CD8-positive, alpha-beta memory T cell (primary cell): Measurements from ENCODE around the gene TIE1. TPM values are rescaled to one million over a fixed set of nuclear protein-coding genes. Genes with fewer than 3 reads are reported as not detected.

Source experiments
- CTCF ChIA-PET: fragments of 350-600 bp; sonication (Branson Sonifier 250); formaldehyde crosslinking; loops from one replicate; lab custom pipeline; 2021; ENCODE audit warnings: antibody characterized with exemption; lab: Charles Lee
- POLR2A ChIA-PET: fragments of 350-600 bp; sonication (Branson Sonifier 250); formaldehyde crosslinking; loops from one replicate; lab custom pipeline; 2021; ENCODE audit warnings: antibody characterized with exemption; lab: Charles Lee
- DNase-seq, 5 donors: peaks; one replicate each; pipeline versions ENCODE4 v3.0.0 to v3.0.0-alpha.2; 2020 to 2022; ENCODE audit warnings: mixed read lengths in 1 of 5
- H3K27ac ChIP-seq: one replicate; pipeline ENCODE4 v1.7.0; 2013; ENCODE audit warnings: low read depth, mild to moderate bottlenecking, low read length, moderate library complexity
- H3K27me3 ChIP-seq: 2 replicates; pipeline ENCODE4 v1.7.0; 2013; ENCODE audit warnings: low read length, mild to moderate bottlenecking; ENCODE audit not compliant: insufficient read depth, poor library complexity, severe bottlenecking
- H3K36me3 ChIP-seq: 2 replicates; pipeline ENCODE4 v1.7.0; 2013; ENCODE audit warnings: mild to moderate bottlenecking, low read length, moderate library complexity; ENCODE audit not compliant: insufficient read depth
- H3K4me1 ChIP-seq: 2 replicates; pipeline ENCODE4 v1.7.0; 2013; ENCODE audit warnings: mild to moderate bottlenecking, low read length, moderate library complexity; ENCODE audit not compliant: insufficient read depth
- H3K4me3 ChIP-seq: 2 replicates; pipeline ENCODE4 v1.7.0; 2013; ENCODE audit warnings: mild to moderate bottlenecking, low read length
- H3K9me3 ChIP-seq: 2 replicates; pipeline ENCODE4 v1.7.0; 2013; ENCODE audit warnings: mild to moderate bottlenecking, low read length
- H3K27ac Mint-ChIP-seq, 8 donors: one replicate each; pipeline ENCODE4 v1.8.0; 2020 to 2021; ENCODE audit warnings: mixed read lengths in 8 of 8, mild to moderate bottlenecking in 6 of 8, inconsistent platforms in 3 of 8, moderate library complexity in 3 of 8
- H3K27me3 Mint-ChIP-seq, 2 donors: one replicate each; pipeline ENCODE4 v1.8.0; 2020 to 2021; ENCODE audit warnings: mixed read lengths in 2 of 2, mild to moderate bottlenecking in 1 of 2, moderate library complexity in 1 of 2
- H3K36me3 Mint-ChIP-seq, 3 donors: one replicate each; pipeline ENCODE4 v1.8.0; 2020 to 2021; ENCODE audit warnings: mixed read lengths in 3 of 3, inconsistent platforms in 1 of 3, mild to moderate bottlenecking in 1 of 3
- H3K4me1 Mint-ChIP-seq, 3 donors: one replicate each; pipeline ENCODE4 v1.8.0; 2020 to 2021; ENCODE audit warnings: mixed read lengths in 3 of 3, inconsistent platforms in 1 of 3, mild to moderate bottlenecking in 1 of 3
- H3K4me3 Mint-ChIP-seq, 7 donors: one replicate each; pipeline ENCODE4 v1.8.0; 2020 to 2021; ENCODE audit warnings: mixed read lengths in 7 of 7, mild to moderate bottlenecking in 6 of 7, moderate library complexity in 4 of 7, inconsistent platforms in 2 of 7
- H3K9me3 Mint-ChIP-seq, 5 donors: one replicate each; pipeline ENCODE4 v1.8.0; 2020 to 2022; ENCODE audit warnings: mixed read lengths in 5 of 5, mild to moderate bottlenecking in 3 of 5, moderate library complexity in 2 of 5, inconsistent platforms in 1 of 5
- polyA plus RNA-seq: library from polyadenylated mRNA; unstranded; fragments of 300-500 nt; fragmentation: Illumina TruSeq; gene quantifications from one replicate; pipeline ENCODE4 v1.2.3, GENCODE V29; 2021
- total RNA-seq, 2 experiments: library from RNA; stranded (reverse); gene quantifications; one replicate each; pipeline ENCODE4 v1.2.3, GENCODE V29; 2021

The TIE1 gene
- total and polyA plus RNA-seq, 3 experiments from 2014 or later: 0.31 to 0.33 TPM; not detected in 1

DNA sequence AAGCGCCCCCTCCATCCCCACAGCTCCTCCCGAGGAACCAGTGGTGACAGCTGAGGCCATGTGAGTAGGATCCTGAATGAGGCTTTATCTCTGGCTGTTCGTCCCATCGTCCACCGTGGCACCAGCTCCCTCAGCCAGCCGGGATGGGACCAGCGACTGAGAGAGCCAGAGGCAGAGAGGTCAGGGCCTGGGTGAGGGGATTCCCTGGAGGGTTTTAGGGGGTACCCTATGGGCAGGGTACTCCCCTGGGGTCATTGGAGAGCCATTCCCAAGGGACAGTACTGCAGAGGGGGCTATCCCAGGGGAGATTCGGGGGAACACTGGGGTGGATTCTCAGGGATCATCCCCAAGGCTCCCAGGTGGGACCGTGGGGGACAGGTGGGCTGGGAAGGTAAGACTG lies 28.6 kb upstream of the TIE1 start:
- Mint-ChIP-seq H3K4me3 (no peak overlapping the region), H3K9me3 (peaks cover 0 to 8% (median 0%) of the 10 kb centered on the region in 5 donors), H3K36me3 (no peaks in the 10 kb centered on the region), H3K27ac (no peak overlapping the region), H3K27me3 (peaks cover 11 to 39% of the 10 kb centered on the region in 2 donors), H3K4me1 (peaks cover 16 to 29% (median 25%) of the 10 kb centered on the region in 3 donors)
- H3K9me3 ChIP-seq: no peaks in the 10 kb centered on the region
- peaks cover 10% of the 10 kb centered on the region for H3K4me1 ChIP-seq
- POLR2A ChIA-PET: no interaction called here
- no peak for DNase-seq
- H3K27ac ChIP-seq: no peak overlapping the region
- H3K4me3 ChIP-seq: no peak overlapping the region
- no peaks in the 10 kb centered on the region for H3K27me3 ChIP-seq
- H3K36me3 ChIP-seq: no peaks in the 10 kb centered on the region
- CTCF ChIA-PET: no interaction called here

DNA sequence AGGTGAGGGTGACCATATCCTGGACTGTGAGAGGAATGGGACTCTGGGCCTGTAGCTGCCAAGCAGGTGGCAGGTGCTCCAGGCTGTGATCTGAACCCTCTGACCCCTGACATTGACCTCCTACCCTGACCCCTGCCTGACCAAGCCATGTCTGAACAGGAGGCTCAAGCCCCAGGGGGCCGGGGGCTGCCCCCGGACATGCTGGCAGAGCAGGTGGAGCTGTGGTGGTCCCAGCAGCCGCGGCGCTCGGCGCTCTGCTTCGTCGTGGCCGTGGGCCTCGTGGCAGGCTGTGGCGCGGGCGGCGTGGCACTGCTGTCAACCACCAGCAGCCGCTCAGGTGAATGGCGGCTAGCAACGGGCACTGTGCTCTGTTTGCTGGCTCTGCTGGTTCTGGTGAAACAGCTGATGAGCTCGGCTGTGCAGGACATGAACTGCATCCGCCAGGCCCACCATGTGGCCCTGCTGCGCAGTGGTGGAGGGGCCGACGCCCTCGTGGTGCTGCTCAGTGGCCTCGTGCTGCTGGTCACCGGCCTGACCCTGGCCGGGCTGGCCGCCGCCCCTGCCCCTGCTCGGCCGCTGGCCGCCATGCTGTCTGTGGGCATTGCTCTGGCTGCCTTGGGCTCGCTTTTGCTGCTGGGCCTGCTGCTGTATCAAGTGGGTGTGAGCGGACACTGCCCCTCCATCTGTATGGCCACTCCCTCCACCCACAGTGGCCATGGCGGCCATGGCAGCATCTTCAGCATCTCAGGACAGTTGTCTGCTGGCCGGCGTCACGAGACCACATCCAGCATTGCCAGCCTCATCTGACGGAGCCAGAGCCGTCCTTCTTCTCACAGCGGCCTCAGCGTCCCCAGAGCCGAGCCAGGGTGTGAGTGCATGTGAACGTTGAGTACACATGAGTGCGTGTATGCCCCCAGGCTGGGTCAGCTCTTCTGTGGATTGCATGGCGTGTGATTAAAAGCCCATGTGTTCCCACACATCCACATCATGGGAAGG lies 27.9 kb upstream of the TIE1 start:
- H3K36me3 Mint-ChIP-seq: no peaks in the 10 kb centered on the region
- CTCF ChIA-PET: no interaction called here
- no peak for DNase-seq
- Histone ChIP-seq H3K4me1 (peaks cover 10% of the 10 kb centered on the region), H3K9me3 (no peaks in the 10 kb centered on the region), H3K27me3 (no peaks in the 10 kb centered on the region), H3K27ac (no peak overlapping the region), H3K4me3 (no peak overlapping the region), H3K36me3 (no peaks in the 10 kb centered on the region)
- H3K4me3 Mint-ChIP-seq: no peak overlapping the region
- H3K9me3 Mint-ChIP-seq: peaks cover 0 to 8% (median 0%) of the 10 kb centered on the region in 5 donors
- peaks cover 13 to 34% of the 10 kb centered on the region in 2 donors for H3K27me3 Mint-ChIP-seq
- no peak overlapping the region for H3K27ac Mint-ChIP-seq
- H3K4me1 Mint-ChIP-seq: peaks cover 16 to 29% (median 25%) of the 10 kb centered on the region in 3 donors
- POLR2A ChIA-PET: interaction anchor here (0.5 kb wide), 1 partner anchor 722 kb away, joined by 3 read pairs; no protein-coding TSS in a partner anchor

DNA sequence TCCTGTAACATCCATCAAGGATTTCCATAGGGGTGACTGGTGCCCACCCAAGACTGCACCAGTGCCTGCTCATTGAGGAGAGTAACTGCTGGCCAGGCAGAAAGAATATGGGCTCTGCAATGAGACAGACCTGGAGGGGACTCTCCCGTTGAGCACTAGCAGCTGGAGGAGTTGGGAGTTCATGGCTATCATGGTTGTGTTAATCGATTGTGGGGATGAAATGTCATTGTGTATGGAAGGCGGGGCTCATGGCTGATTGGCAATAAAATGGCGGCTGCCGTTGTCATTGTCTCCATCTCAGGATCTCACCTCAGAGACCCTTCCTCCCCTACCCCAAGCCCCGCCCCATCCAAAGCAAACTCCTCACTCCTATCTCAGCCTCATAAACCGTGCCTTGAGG lies 27.1 kb upstream of the TIE1 start:
- Mint-ChIP-seq H3K27ac (peak overlapping the region in 1 of 8 donors; percentile 70), H3K9me3 (peaks cover 0 to 8% (median 0%) of the 10 kb centered on the region in 5 donors), H3K36me3 (no peaks in the 10 kb centered on the region), H3K4me1 (peaks cover 16 to 29% (median 25%) of the 10 kb centered on the region in 3 donors), H3K27me3 (peaks cover 13 to 38% of the 10 kb centered on the region in 2 donors), H3K4me3 (peak overlapping the region in 1 of 7 donors; percentile 8)
- no peak overlapping the region for H3K4me3 ChIP-seq
- no peaks in the 10 kb centered on the region for H3K36me3 ChIP-seq
- ChIA-PET CTCF (no interaction called here), POLR2A (interaction anchor here (0.5 kb wide), 1 partner anchor 721 kb away, joined by 3 read pairs; no protein-coding TSS in a partner anchor)
- H3K27ac ChIP-seq: no peak overlapping the region
- no peaks in the 10 kb centered on the region for H3K9me3 ChIP-seq
- no peaks in the 10 kb centered on the region for H3K27me3 ChIP-seq
- DNase-seq: no peak
- peaks cover 10% of the 10 kb centered on the region for H3K4me1 ChIP-seq

DNA sequence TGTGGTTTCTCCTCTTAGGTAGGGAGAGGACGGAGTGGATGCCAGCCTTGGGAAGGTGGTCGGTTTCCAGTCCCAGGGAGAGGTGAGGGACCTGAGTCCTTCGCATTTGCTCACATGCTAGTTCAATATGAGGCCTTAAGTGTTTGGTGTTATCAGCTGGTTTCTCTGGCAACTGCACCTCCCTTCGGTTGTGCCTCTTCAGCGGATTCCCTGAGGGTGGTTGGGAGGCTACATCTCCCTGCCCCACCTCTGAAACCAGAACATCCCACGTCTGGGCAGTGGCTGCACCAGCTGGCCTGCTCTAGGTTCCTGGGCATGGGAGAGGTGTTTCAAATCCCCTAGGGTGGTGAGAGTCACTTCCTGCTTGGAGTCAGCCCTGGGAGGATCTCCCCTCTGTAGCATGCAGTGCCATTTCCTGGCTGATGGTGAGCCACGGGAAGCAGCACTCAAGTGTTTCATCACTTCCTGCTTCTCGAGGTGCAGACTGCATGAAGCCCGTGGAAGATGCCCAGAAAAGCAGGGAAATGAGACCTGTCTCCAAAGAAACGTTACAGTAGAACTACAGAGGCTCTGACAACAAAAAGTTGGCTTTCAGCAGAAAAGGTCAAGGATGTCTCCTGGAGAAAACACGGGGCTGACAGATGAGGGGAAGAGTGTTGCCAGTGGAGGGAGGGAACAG lies 26.5 kb upstream of the TIE1 start:
- Histone ChIP-seq H3K9me3 (no peaks in the 10 kb centered on the region), H3K27me3 (no peaks in the 10 kb centered on the region), H3K27ac (no peak overlapping the region), H3K36me3 (no peaks in the 10 kb centered on the region), H3K4me3 (peak overlapping the region; percentile 10), H3K4me1 (peaks cover 10% of the 10 kb centered on the region)
- DNase-seq: peak in 1 of 5 donors; percentile 28
- peaks cover 16 to 29% (median 25%) of the 10 kb centered on the region in 3 donors for H3K4me1 Mint-ChIP-seq
- H3K27ac Mint-ChIP-seq: peak overlapping the region in 7 of 8 donors; percentile 24 to 88 (median 53)
- H3K4me3 Mint-ChIP-seq: peak overlapping the region in 4 of 7 donors; percentile 45 to 74 (median 60)
- peaks cover 13 to 35% of the 10 kb centered on the region in 2 donors for H3K27me3 Mint-ChIP-seq
- H3K9me3 Mint-ChIP-seq: peaks cover 0 to 8% (median 0%) of the 10 kb centered on the region in 5 donors
- no peaks in the 10 kb centered on the region for H3K36me3 Mint-ChIP-seq
- ChIA-PET POLR2A (no interaction called here), CTCF (no interaction called here)

DNA sequence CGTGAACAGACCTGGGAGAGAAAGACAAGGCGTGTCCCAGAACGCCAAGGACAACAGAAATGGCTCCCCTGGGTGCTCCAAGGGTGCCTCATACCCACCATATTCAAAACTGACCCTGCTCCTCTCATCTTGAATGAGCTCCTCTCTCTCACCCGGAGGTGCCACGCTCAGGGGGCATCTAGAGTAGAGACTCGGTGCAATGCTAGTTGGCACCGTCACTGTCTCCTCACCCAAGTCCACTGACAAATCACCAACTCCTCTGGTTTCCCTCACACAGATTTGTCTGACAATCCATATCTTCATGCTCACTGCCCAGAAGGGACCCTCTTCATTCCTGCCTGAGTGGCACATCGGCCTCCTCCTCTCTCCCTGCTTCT lies 26.0 kb upstream of the TIE1 start:
- H3K4me1 Mint-ChIP-seq: peaks cover 16 to 29% (median 25%) of the 10 kb centered on the region in 3 donors
- no peaks in the 10 kb centered on the region for H3K36me3 Mint-ChIP-seq
- Histone ChIP-seq H3K4me3 (peak overlapping the region; percentile 10), H3K36me3 (no peaks in the 10 kb centered on the region), H3K9me3 (no peaks in the 10 kb centered on the region), H3K27ac (no peak overlapping the region), H3K27me3 (no peaks in the 10 kb centered on the region), H3K4me1 (peaks cover 10% of the 10 kb centered on the region)
- H3K9me3 Mint-ChIP-seq: peaks cover 0 to 8% (median 0%) of the 10 kb centered on the region in 5 donors
- ChIA-PET POLR2A (no interaction called here), CTCF (no interaction called here)
- peaks cover 13 to 31% of the 10 kb centered on the region in 2 donors for H3K27me3 Mint-ChIP-seq
- no peak for DNase-seq
- H3K4me3 Mint-ChIP-seq: peak overlapping the region in 4 of 7 donors; percentile 45 to 74 (median 60)
- peak overlapping the region in 4 of 8 donors; percentile 38 to 88 (median 80) for H3K27ac Mint-ChIP-seq

DNA sequence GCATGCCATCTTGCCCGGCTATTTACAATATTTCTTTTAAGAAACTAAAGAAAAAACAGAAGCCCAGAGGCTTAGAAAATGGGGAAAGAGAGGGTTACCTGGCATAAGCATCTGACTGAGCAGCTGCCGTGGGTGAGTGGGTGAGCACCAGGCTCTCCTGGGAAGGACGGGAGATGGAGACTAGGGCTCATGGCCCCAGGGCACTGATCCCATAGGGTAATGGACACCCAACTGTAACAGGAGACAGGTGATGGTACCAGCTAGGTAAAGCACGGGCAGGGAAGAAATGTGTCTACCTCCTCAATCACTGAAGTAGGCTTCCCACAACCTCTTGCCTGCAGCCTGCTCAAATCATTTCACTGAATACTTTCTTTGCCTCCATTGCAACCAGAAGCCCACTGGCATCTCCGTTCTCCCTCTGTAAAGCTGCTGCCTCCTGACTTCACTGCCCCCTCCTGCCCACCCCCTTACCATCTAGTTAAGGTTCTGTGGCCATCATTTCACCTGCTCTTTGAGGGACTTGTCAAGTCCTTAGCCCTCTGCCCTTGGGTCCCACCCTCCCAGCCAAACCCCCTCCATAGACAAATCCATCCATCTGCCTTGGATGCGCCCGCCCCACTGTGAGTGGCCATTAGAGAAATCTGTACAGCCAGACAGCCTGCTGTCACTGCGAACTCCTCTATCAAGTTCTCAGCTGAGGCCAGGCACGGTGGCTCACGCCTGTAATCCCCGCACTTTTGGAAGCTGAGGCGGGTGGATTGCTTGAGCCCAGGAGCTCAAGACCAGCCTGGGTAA lies 24.8 kb upstream of the TIE1 start:
- Histone ChIP-seq H3K27me3 (no peaks in the 10 kb centered on the region), H3K27ac (no peak overlapping the region), H3K4me3 (no peak overlapping the region), H3K4me1 (peaks cover 10% of the 10 kb centered on the region), H3K36me3 (no peaks in the 10 kb centered on the region), H3K9me3 (no peaks in the 10 kb centered on the region)
- peaks cover 0 to 8% (median 0%) of the 10 kb centered on the region in 5 donors for H3K9me3 Mint-ChIP-seq
- H3K27me3 Mint-ChIP-seq: peaks cover 13 to 33% of the 10 kb centered on the region in 2 donors
- ChIA-PET CTCF (no interaction called here), POLR2A (no interaction called here)
- peak overlapping the region in 1 of 7 donors; percentile 8 for H3K4me3 Mint-ChIP-seq
- DNase-seq: peak in 1 of 5 donors; percentile 23
- no peak overlapping the region for H3K27ac Mint-ChIP-seq
- peaks cover 10 to 17% (median 13%) of the 10 kb centered on the region in 3 donors for H3K4me1 Mint-ChIP-seq
- no peaks in the 10 kb centered on the region for H3K36me3 Mint-ChIP-seq

DNA sequence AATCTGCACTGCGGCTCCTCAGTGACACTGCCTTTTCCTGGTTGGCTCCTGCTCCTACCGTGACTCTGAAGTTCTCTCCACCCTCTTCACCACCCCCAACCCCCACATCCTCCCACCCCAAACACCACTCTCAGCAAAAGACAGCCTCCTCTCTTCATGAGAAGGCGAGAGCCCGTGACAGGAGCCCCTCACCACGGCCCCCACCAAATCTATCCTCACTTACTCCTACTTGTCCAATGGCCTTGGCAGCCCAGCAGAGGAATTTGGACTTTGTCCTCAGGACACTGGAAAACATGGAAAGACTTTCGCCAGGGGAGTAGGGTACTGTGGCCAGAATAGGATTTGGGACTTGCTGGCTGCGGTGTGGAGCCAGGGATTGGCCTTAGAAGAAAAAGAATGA lies 24.1 kb upstream of the TIE1 start:
- Histone ChIP-seq H3K4me1 (peaks cover 10% of the 10 kb centered on the region), H3K27ac (no peak overlapping the region), H3K27me3 (no peaks in the 10 kb centered on the region), H3K9me3 (no peaks in the 10 kb centered on the region), H3K4me3 (no peak overlapping the region), H3K36me3 (no peaks in the 10 kb centered on the region)
- H3K9me3 Mint-ChIP-seq: peaks cover 0 to 8% (median 0%) of the 10 kb centered on the region in 5 donors
- H3K4me1 Mint-ChIP-seq: peaks cover 8 to 15% (median 11%) of the 10 kb centered on the region in 3 donors
- CTCF ChIA-PET: no interaction called here
- POLR2A ChIA-PET: no interaction called here
- peak overlapping the region in 1 of 8 donors; percentile 85 for H3K27ac Mint-ChIP-seq
- peaks cover 11 to 26% of the 10 kb centered on the region in 2 donors for H3K27me3 Mint-ChIP-seq
- peak overlapping the region in 1 of 7 donors; percentile 29 for H3K4me3 Mint-ChIP-seq
- DNase-seq: no peak
- no peaks in the 10 kb centered on the region for H3K36me3 Mint-ChIP-seq
